BJ (cell line): ENCODE measurements around the gene CNOT4. TPM values are rescaled to one million over a fixed set of nuclear protein-coding genes. Genes with fewer than 3 reads are reported as not detected.

ENCODE experiments used
- CTCF ChIA-PET: fragments of 350-600 bp; formaldehyde crosslinking; extraction: SDS; loops from one replicate; lab custom pipeline; 2021; ENCODE audit warnings: antibody characterized with exemption, inconsistent platforms; lab: Yijun Ruan, JAX
- POLR2A ChIA-PET: fragments of 300-600 bp; sonication (Branson Sonifier 250); formaldehyde crosslinking; extraction: SDS; loops from one replicate; lab custom pipeline; 2021; ENCODE audit warnings: antibody characterized with exemption; lab: Charles Lee
- DNase-seq: peaks from one replicate; pipeline ENCODE4 v3.0.0-alpha.2; 2011; ENCODE audit warnings: low read depth
- H3K27me3 ChIP-seq: 2 replicates; pipeline ENCODE4 v1.6.0; 2011; ENCODE audit warnings: low read length; ENCODE audit not compliant: control insufficient read depth, insufficient read depth
- H3K36me3 ChIP-seq: 2 replicates; pipeline ENCODE4 v1.5.1; 2011; ENCODE audit warnings: low read length; ENCODE audit not compliant: control insufficient read depth, insufficient read depth
- H3K4me3 ChIP-seq: 2 replicates; pipeline ENCODE4 v1.5.1; 2011; ENCODE audit warnings: low read depth, mild to moderate bottlenecking, control low read depth, low read length
- CTCF ChIP-seq: IDR thresholded peaks from 2 replicates; pipeline ENCODE4 v1.5.1; 2011; ENCODE audit warnings: low read depth, mild to moderate bottlenecking, control low read depth, inconsistent platforms, low read length, moderate library complexity; ENCODE audit not compliant: insufficient read depth
- polyA plus RNA-seq: library from polyadenylated mRNA; depleted of rRNA; stranded (reverse); fragments of >200 nt; gene quantifications from 2 replicates; pipeline ENCODE4 v1.2.3, GENCODE V29; 2011

Gene CNOT4
- polyA plus RNA-seq, 1 experiment = 11.0 TPM

GRCh38 chr7:135368416-135369186 is 141.3 kb downstream of the CNOT4 start:
- TF ChIP-seq CTCF = no peak
- ChIA-PET POLR2A (no interaction called here), CTCF (no interaction called here)
- no peak for DNase-seq
- no peak overlapping the region for H3K4me3 ChIP-seq
- H3K27me3 ChIP-seq = no peaks in the 10 kb centered on the region
- peaks cover 1% of the 10 kb centered on the region for H3K36me3 ChIP-seq

GRCh38 chr7:135366843-135367508 is 142.9 kb downstream of the CNOT4 start:
- ChIA-PET CTCF (no interaction called here), POLR2A (interaction anchor here (0.5 kb wide), 1 partner anchor 351 kb away, joined by 5 read pairs; no protein-coding TSS in a partner anchor)
- no peak for DNase-seq
- H3K4me3 ChIP-seq = no peak overlapping the region
- H3K27me3 ChIP-seq = no peaks in the 10 kb centered on the region
- no peak for TF ChIP-seq CTCF
- H3K36me3 ChIP-seq = peaks cover 5% of the 10 kb centered on the region

- ChIA-PET POLR2A (no interaction called here), CTCF (no interaction called here)
- Histone ChIP-seq H3K27me3 (no peaks in the 10 kb centered on the region), H3K36me3 (peaks cover 5% of the 10 kb centered on the region), H3K4me3 (no peak overlapping the region)
- no peak for TF ChIP-seq CTCF
- DNase-seq = no peak
Observed at GRCh38 chr7:135365721-135366120, 144.2 kb downstream of the CNOT4 start.

GRCh38 chr7:135364206-135364605 is 145.7 kb downstream of the CNOT4 start:
- ChIA-PET CTCF (interaction anchor here (0.7 to 1.2 kb wide), 2 partner anchors 21 to 137 kb away, joined by 3 to 4 read pairs; no protein-coding TSS in a partner anchor), POLR2A (no interaction called here)
- H3K27me3 ChIP-seq = no peaks in the 10 kb centered on the region

More at GRCh38 chr7:135364206-135364605, 145.7 kb downstream of the CNOT4 start:
- no peak for TF ChIP-seq CTCF
- Histone ChIP-seq H3K4me3 (no peak overlapping the region), H3K36me3 (peaks cover 5% of the 10 kb centered on the region)
- no peak for DNase-seq
